DND-41 (cell line): ENCODE data around the gene HS2ST1.

ENCODE experiments used
- ATAC-seq: fragments of 200-7000 bp; cut with Tn5 transposase; 3 replicates; pipeline ENCODE4 v1.9.1; 2021; ENCODE audit warnings: low read depth; ENCODE audit not compliant: insufficient read depth
- DNase-seq: peaks from one replicate; pipeline ENCODE4 v3.0.0-alpha.2; 2020
- H2AFZ ChIP-seq: 2 replicates; pipeline ENCODE4 v1.6.0; 2012; ENCODE audit warnings: low read depth, low read length
- H3K27ac ChIP-seq: 2 replicates; pipeline ENCODE4 v1.5.1; 2012; ENCODE audit warnings: low read length, inconsistent platforms
- H3K27me3 ChIP-seq: fragments of 200-600 bp; sonication (generic); 2 replicates; pipeline ENCODE4 v1.6.0; 2012; ENCODE audit warnings: low read length, mild to moderate bottlenecking, inconsistent platforms; ENCODE audit not compliant: insufficient read depth, poor library complexity
- H3K36me3 ChIP-seq: 2 replicates; pipeline ENCODE4 v1.5.1; 2012; ENCODE audit warnings: low read length, inconsistent platforms; ENCODE audit not compliant: insufficient read depth
- H3K4me1 ChIP-seq: 2 replicates; pipeline ENCODE4 v1.5.1; 2012; ENCODE audit warnings: mild to moderate bottlenecking, low read length; ENCODE audit not compliant: insufficient read depth
- H3K4me2 ChIP-seq: 2 replicates; pipeline ENCODE4 v1.6.0; 2012; ENCODE audit warnings: mild to moderate bottlenecking, moderate library complexity, low read length, inconsistent platforms; ENCODE audit not compliant: insufficient read depth
- H3K4me3 ChIP-seq, 2 experiments: fragments of 200-600 bp in 1 of 2; shearing (Covaris generic) in 1 of 2; 2 replicates each; pipeline ENCODE4 v1.5.1; 2012 to 2016; ENCODE audit warnings: inconsistent platforms in 2 of 2, low read length in 2 of 2, mild to moderate bottlenecking in 2 of 2, low read depth in 1 of 2, moderate library complexity in 1 of 2
- H3K79me2 ChIP-seq: 2 replicates; pipeline ENCODE4 v1.6.0; 2012; ENCODE audit warnings: low read length, inconsistent platforms; ENCODE audit not compliant: insufficient read depth
- H3K9ac ChIP-seq: 2 replicates; pipeline ENCODE4 v1.6.0; 2012; ENCODE audit warnings: low read depth, mild to moderate bottlenecking, inconsistent platforms, low read length, moderate library complexity
- H3K9me3 ChIP-seq: 2 replicates; pipeline ENCODE4 v1.5.1; 2012; ENCODE audit warnings: low read length, moderate library complexity, mild to moderate bottlenecking, inconsistent platforms; ENCODE audit not compliant: insufficient read depth, severe bottlenecking
- H4K20me1 ChIP-seq: 2 replicates; pipeline ENCODE4 v1.6.0; 2012; ENCODE audit warnings: low read length; ENCODE audit not compliant: insufficient read depth
- CTCF ChIP-seq: IDR thresholded peaks from 2 replicates; pipeline ENCODE4 v1.5.1; 2012; ENCODE audit warnings: borderline replicate concordance, low read length, moderate library complexity, mild to moderate bottlenecking; ENCODE audit not compliant: poor library complexity, severe bottlenecking; ENCODE audit errors: extremely low read depth
- EZH2 ChIP-seq: IDR thresholded peaks from 3 replicates; pipeline ENCODE4 v1.6.1; 2012; ENCODE audit warnings: borderline replicate concordance, low read depth, mild to moderate bottlenecking, moderate library complexity, low read length, inconsistent platforms; ENCODE audit not compliant: severe bottlenecking

The HS2ST1 gene

DNA sequence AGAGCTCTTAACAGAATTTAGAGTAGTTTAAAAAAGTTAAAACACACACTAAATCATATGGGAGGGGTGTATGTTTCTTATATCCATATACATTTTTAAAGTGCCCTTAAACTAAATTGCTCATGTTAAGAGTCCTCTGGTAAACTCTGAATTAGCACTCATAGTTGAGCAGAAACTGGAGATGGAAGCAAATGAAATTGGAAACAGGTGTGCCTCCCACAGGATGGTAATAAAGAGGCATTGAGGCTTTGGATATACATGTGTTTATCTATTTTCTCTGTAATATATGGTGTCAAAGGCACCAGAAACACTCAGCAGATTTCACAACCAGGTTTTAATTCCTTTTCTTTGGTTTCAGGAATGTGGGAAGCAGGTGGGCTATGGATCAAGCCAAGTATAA lies 188.6 kb downstream of the HS2ST1 start:
- Histone ChIP-seq H3K4me1 (no peaks in the 10 kb centered on the region), H2AFZ (no peak overlapping the region), H3K4me2 (no peak overlapping the region), H3K9ac (no peak overlapping the region), H3K4me3 (no peak overlapping the region), H3K27ac (no peak overlapping the region), H3K27me3 (no peaks in the 10 kb centered on the region), H4K20me1 (no peaks in the 10 kb centered on the region), H3K79me2 (no peaks in the 10 kb centered on the region), H3K9me3 (peaks cover 13% of the 10 kb centered on the region), H3K36me3 (peaks cover 21% of the 10 kb centered on the region)
- no peak for DNase-seq
- ATAC-seq = no peak
- TF ChIP-seq CTCF (no peak), EZH2 (no peak)

GRCh38 chr1:87104140-87104539 lies 189.7 kb downstream of the HS2ST1 start:
- TF ChIP-seq EZH2 (no peak), CTCF (no peak)
- DNase-seq (no peak), ATAC-seq (no peak)
- no peak overlapping the region for H3K4me2 ChIP-seq
- no peak overlapping the region for H3K27ac ChIP-seq
- H3K79me2 ChIP-seq = no peaks in the 10 kb centered on the region
- H2AFZ ChIP-seq = no peak overlapping the region
- H3K9ac ChIP-seq = no peak overlapping the region
- H4K20me1 ChIP-seq = no peaks in the 10 kb centered on the region
- no peak overlapping the region for H3K4me3 ChIP-seq
- H3K4me1 ChIP-seq = no peaks in the 10 kb centered on the region
- H3K27me3 ChIP-seq = no peaks in the 10 kb centered on the region
- H3K9me3 ChIP-seq = peaks cover 13% of the 10 kb centered on the region
- peaks cover 15% of the 10 kb centered on the region for H3K36me3 ChIP-seq

- no peak overlapping the region for H3K4me2 ChIP-seq
- peaks cover 9% of the 10 kb centered on the region for H3K9me3 ChIP-seq
- no peak overlapping the region for H3K9ac ChIP-seq
- no peak overlapping the region for H2AFZ ChIP-seq
- TF ChIP-seq EZH2 (no peak), CTCF (no peak)
- H3K27me3 ChIP-seq = no peaks in the 10 kb centered on the region
- H3K79me2 ChIP-seq = no peaks in the 10 kb centered on the region
- no peaks in the 10 kb centered on the region for H4K20me1 ChIP-seq
- H3K4me1 ChIP-seq = no peaks in the 10 kb centered on the region
- H3K4me3 ChIP-seq = no peak overlapping the region
- no peak for ATAC-seq
- no peak for DNase-seq
- peaks cover 8% of the 10 kb centered on the region for H3K36me3 ChIP-seq
- H3K27ac ChIP-seq = no peak overlapping the region
These were observed 190.5 kb downstream of the HS2ST1 start for GRCh38 chr1:87104945-87105344.

- TF ChIP-seq CTCF = no peak
- no peak for TF ChIP-seq EZH2
- no peak overlapping the region for H3K27ac ChIP-seq
- H4K20me1 ChIP-seq = no peaks in the 10 kb centered on the region
- H3K36me3 ChIP-seq = peaks cover 5% of the 10 kb centered on the region; the same call in 1 of the 2 replicates
- ATAC-seq (no peak), DNase-seq (no peak)
- H3K27me3 ChIP-seq = no peaks in the 10 kb centered on the region
- H3K4me1 ChIP-seq = no peaks in the 10 kb centered on the region
- H3K9ac ChIP-seq = no peak overlapping the region
- H3K4me2 ChIP-seq = no peak overlapping the region
- H3K9me3 ChIP-seq = no peaks in the 10 kb centered on the region
- no peak overlapping the region for H3K4me3 ChIP-seq
- H2AFZ ChIP-seq = no peak overlapping the region
- H3K79me2 ChIP-seq = no peaks in the 10 kb centered on the region
These were observed 191.7 kb downstream of the HS2ST1 start for GRCh38 chr1:87106144-87106543.
